HepG2 (cell line): ENCODE results near the gene SCIN. TPM values are rescaled to one million over a fixed set of nuclear protein-coding genes. Genes with fewer than 3 reads are reported as not detected.

Experiments
- ATAC-seq: fragments of 200-7000 bp; cut with Tn5 transposase; 3 replicates; pipeline ENCODE4 v1.9.1; 2020; ENCODE audit warnings: mild to moderate bottlenecking, moderate library complexity
- BruUV-seq: library from RNA; stranded (reverse); fragments of 400-500 nt; replicated peaks from 2 replicates; lab custom pipeline; 2021; lab: Mats Ljungman, UMichigan
- CTCF ChIA-PET: fragments of 300-600 bp; formaldehyde crosslinking; extraction: SDS; loops from one replicate; lab custom pipeline; 2021; ENCODE audit warnings: low total read pairs, inconsistent platforms, low intra/inter-chr PET ratio; lab: Yijun Ruan, JAX
- POLR2A ChIA-PET: fragments of 350-600 bp; sonication (Branson Sonifier 250); formaldehyde crosslinking; loops from one replicate; lab custom pipeline; 2020; ENCODE audit warnings: antibody characterized with exemption, inconsistent platforms; lab: Yijun Ruan, JAX
- DNase-seq: peaks from one replicate; pipeline ENCODE4 v3.0.0-alpha.2; 2015; ENCODE audit warnings: low spot score
- FAIRE-seq: peaks from 3 replicates; lab custom pipeline; 2011; peaks lifted over from hg19 to GRCh38; lab: Jason Lieb, UNC
- H2AFZ ChIP-seq: one replicate; pipeline ENCODE4 v1.6.1; 2011; ENCODE audit warnings: low read length, inconsistent platforms
- H3K27ac ChIP-seq: fragments of 300-600 bp; 3 replicates; pipeline ENCODE4 v1.8.0; 2011; ENCODE audit warnings: mixed run types, mild to moderate bottlenecking, mixed read lengths, low read length, inconsistent platforms; ENCODE audit not compliant: insufficient read depth; ENCODE audit errors: extremely low read length
- H3K27me3 ChIP-seq, 2 experiments: fragments of 200-600 bp in 1 of 2; 2 replicates in 1 of 2; 3 replicates in 1 of 2; pipeline versions ENCODE4 v1.6.0 to v1.8.0; 2011; ENCODE audit warnings: low read length in 2 of 2, mild to moderate bottlenecking in 2 of 2, moderate library complexity in 2 of 2, inconsistent platforms in 1 of 2; ENCODE audit not compliant: insufficient read depth in 2 of 2, control insufficient read depth in 1 of 2
- H3K36me3 ChIP-seq, 2 experiments: fragments of 200-600 bp in 1 of 2; replicated peaks in 1 of 2; 2 replicates in 1 of 2; 3 replicates in 1 of 2; pipeline versions ENCODE4 v1.5.1 to v1.8.0; 2011; ENCODE audit warnings: low read length in 2 of 2, inconsistent platforms in 1 of 2; ENCODE audit not compliant: insufficient read depth in 2 of 2, control insufficient read depth in 1 of 2
- H3K4me1 ChIP-seq: 2 replicates; pipeline ENCODE4 v1.5.1; 2012; ENCODE audit warnings: low read length, inconsistent platforms; ENCODE audit not compliant: insufficient read depth
- H3K4me2 ChIP-seq: 2 replicates; pipeline ENCODE4 v1.6.0; 2011; ENCODE audit warnings: low read depth, low read length, inconsistent platforms
- H3K4me3 ChIP-seq, 3 experiments: fragments of 200-600 bp in 1 of 3; sonication (generic), shearing (Covaris generic) in 1 of 3; replicated peaks in 1 of 3; 2 replicates each; pipeline ENCODE4 v1.5.1; 2011 to 2016; ENCODE audit warnings: low read length in 3 of 3, inconsistent platforms in 2 of 3, low read depth in 2 of 3, mild to moderate bottlenecking in 2 of 3, control low read depth in 1 of 3, mixed read lengths in 1 of 3; ENCODE audit not compliant: insufficient read depth in 1 of 3
- H3K79me2 ChIP-seq: one replicate; pipeline ENCODE4 v1.6.1; 2011; ENCODE audit warnings: low read length, inconsistent platforms; ENCODE audit not compliant: insufficient read depth
- H3K9ac ChIP-seq: 2 replicates; pipeline ENCODE4 v1.6.0; 2011; ENCODE audit warnings: mild to moderate bottlenecking, low read depth, low read length, inconsistent platforms; ENCODE audit not compliant: insufficient read depth
- H3K9me3 ChIP-seq: 2 replicates; pipeline ENCODE4 v1.5.1; 2012; ENCODE audit warnings: mild to moderate bottlenecking, low read length
- H4K20me1 ChIP-seq: 2 replicates; pipeline ENCODE4 v1.6.0; 2011; ENCODE audit warnings: inconsistent platforms, mild to moderate bottlenecking, low read length, moderate library complexity; ENCODE audit not compliant: insufficient read depth
- AGO1 ChIP-seq: fragments of 200-400 bp; formaldehyde crosslinking; IDR thresholded peaks from 2 replicates; pipeline ENCODE4 v1.6.1; 2017; ENCODE audit warnings: mild to moderate bottlenecking, low read depth, low read length, moderate library complexity; ENCODE audit not compliant: poor library complexity, severe bottlenecking
- DNMT1 ChIP-seq: sonication (generic); formaldehyde crosslinking; IDR thresholded peaks from 2 replicates; pipeline ENCODE4 v1.5.1; 2020; ENCODE audit warnings: mild to moderate bottlenecking, missing genetic modification reagents
- ETV6 ChIP-seq: sonication (generic); formaldehyde crosslinking; conservative IDR thresholded peaks from 2 replicates; pipeline ENCODE4 v1.4.0; 2020; ENCODE audit warnings: missing genetic modification reagents
- KLF6 ChIP-seq: IDR thresholded peaks from 2 replicates; pipeline ENCODE4 v1.8.0; 2016; ENCODE audit warnings: missing biosample characterization, missing genetic modification reagents
- MIXL1 ChIP-seq: IDR thresholded peaks from 2 replicates; pipeline ENCODE4 v1.6.1; 2016
- POGZ ChIP-seq: sonication (generic); formaldehyde crosslinking; IDR thresholded peaks from 2 replicates; pipeline ENCODE4 v1.4.0; 2020; ENCODE audit warnings: mild to moderate bottlenecking, missing genetic modification reagents
- RFX5 ChIP-seq: IDR thresholded peaks from 2 replicates; pipeline ENCODE4 v1.6.1; 2011; ENCODE audit warnings: low read depth, low read length, improper control_type of control experiment
- SKI ChIP-seq: fragments of 450-650 bp; IDR thresholded peaks from one replicate; pipeline ENCODE4 v1.6.1; 2018; ENCODE audit warnings: mild to moderate bottlenecking; ENCODE audit not compliant: partially characterized antibody
- ZNF317 ChIP-seq: sonication (generic); formaldehyde crosslinking; IDR thresholded peaks from 2 replicates; pipeline ENCODE4 v1.5.0; 2020; ENCODE audit warnings: mild to moderate bottlenecking, missing genetic modification reagents
- ZNF782 ChIP-seq: sonication (generic); formaldehyde crosslinking; IDR thresholded peaks from 2 replicates; pipeline ENCODE4 v1.4.0; 2020; ENCODE audit warnings: missing genetic modification reagents, mild to moderate bottlenecking, borderline replicate concordance
- WGBS: methylation state at CpG from one replicate; pipeline ENCODE4 v1.1.6; 2017; ENCODE audit warnings: low lambda C conversion rate; 5-methylcytosine and 5-hydroxymethylcytosine counted together
- in situ Hi-C: cut with HindIII; loops from 2 replicates; pipeline ENCODE4 v1.10.0; 2017; ENCODE audit warnings: low pct_unique_long_range_greater_than_20kb; ENCODE audit not compliant: extremely low pct_ligation_motif_present
- intact Hi-C: fragments of 100-400 bp; cut with micrococcal nuclease; formaldehyde crosslinking; loops from one replicate; pipeline ENCODE4 v1.10.0; 2022; ENCODE audit not compliant: unreplicated experiment
- polyA plus RNA-seq, 8 experiments: library from polyadenylated mRNA; depleted of rRNA in 3 of 8; stranded (reverse) in 7 of 8; unstranded in 1 of 8; fragments of >200 nt; fragmentation: Illumina TruSeq in 4 of 8; extraction: Trizol in 4 of 8; gene quantifications; 2 replicates each; pipeline versions ENCODE4 v1.2.1 to v1.2.3, GENCODE V29; 2011 to 2016; ENCODE audit warnings: low read depth in 4 of 8, missing spikeins in 1 of 8, mixed read lengths in 1 of 8; ENCODE audit not compliant: insufficient read depth in 1 of 8
- total RNA-seq, 5 experiments: library from RNA; depleted of rRNA; stranded (reverse); fragments of >200 nt; fragmentation: Illumina TruSeq; extraction: Trizol; gene quantifications; 2 replicates each; pipeline ENCODE4 v1.2.3, GENCODE V29; 2016; ENCODE audit warnings: low read depth in 1 of 5
- TF ChIP-seq, protein P1 (sequence below): sonication (generic); formaldehyde crosslinking; conservative IDR thresholded peaks from 2 replicates; pipeline ENCODE4 v1.8.0; 2022; ENCODE audit warnings: missing genetic modification reagents
- TF ChIP-seq, protein P2 (sequence below): sonication (generic); formaldehyde crosslinking; IDR thresholded peaks from 2 replicates; pipeline ENCODE4 v1.9.0; 2022; ENCODE audit warnings: missing genetic modification reagents, mild to moderate bottlenecking, borderline replicate concordance

Gene SCIN
- total and polyA plus RNA-seq, 2 of the 13 experiments (the other 11 are each of a cell fraction or from before 2014, with no cell fraction given): not detected

DNA sequence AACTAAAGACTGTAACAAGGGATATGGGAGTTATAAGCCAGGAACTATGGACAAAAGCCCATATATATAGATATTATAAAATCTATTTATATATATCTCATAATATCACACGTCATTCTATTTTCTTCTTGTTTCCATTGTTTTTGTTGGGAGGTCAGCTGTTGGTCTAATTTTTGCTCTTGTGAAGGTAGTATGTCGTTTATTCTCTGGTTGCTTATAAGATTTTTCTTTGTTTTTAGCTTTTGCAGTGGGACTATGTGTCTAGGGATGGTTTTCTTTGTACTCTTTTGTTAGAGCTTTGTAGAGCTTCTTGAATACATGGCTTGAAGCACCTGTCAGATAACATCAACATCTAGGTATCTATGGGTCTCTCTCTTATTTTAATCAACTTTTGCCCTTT lies 130.9 kb downstream of the SCIN start:
- in situ Hi-C loops: no loop called here
- CTCF ChIA-PET: no interaction called here
- FAIRE-seq: no peak

DNA sequence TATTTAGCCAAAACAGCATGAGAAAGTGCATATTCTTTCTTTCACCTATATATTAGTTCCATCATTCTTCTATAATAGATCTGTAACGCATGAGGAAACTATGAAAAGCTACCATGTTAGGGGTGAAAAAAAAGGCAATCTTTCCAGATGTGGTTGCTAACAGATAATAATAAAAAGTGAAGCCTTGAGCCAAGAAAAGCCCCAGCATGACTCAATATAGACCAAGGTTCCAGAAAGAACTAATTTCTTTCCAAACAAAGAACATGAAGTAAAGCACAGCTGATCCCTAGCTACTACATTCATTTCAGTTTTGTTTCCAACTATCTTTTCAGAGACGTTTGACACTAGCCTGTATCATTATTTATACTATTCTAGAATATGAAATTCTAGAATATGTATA lies 133.4 kb downstream of the SCIN start:
- TF ChIP-seq SKI: no peak
- TF ChIP-seq MIXL1 (CRISPR knock-in tag): no peak
- TF ChIP-seq KLF6 (CRISPR knock-in tag): no peak
- no peak for TF ChIP-seq ETV6 (CRISPR knock-in tag)
- TF ChIP-seq, protein P1, sequence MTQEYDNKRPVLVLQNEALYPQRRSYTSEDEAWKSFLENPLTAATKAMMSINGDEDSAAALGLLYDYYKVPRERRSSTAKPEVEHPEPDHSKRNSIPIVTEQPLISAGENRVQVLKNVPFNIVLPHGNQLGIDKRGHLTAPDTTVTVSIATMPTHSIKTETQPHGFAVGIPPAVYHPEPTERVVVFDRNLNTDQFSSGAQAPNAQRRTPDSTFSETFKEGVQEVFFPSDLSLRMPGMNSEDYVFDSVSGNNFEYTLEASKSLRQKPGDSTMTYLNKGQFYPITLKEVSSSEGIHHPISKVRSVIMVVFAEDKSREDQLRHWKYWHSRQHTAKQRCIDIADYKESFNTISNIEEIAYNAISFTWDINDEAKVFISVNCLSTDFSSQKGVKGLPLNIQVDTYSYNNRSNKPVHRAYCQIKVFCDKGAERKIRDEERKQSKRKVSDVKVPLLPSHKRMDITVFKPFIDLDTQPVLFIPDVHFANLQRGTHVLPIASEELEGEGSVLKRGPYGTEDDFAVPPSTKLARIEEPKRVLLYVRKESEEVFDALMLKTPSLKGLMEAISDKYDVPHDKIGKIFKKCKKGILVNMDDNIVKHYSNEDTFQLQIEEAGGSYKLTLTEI (CRISPR knock-in tag): no peak
- TF ChIP-seq ZNF782 (CRISPR knock-in tag): no peak
- TF ChIP-seq, protein P2, sequence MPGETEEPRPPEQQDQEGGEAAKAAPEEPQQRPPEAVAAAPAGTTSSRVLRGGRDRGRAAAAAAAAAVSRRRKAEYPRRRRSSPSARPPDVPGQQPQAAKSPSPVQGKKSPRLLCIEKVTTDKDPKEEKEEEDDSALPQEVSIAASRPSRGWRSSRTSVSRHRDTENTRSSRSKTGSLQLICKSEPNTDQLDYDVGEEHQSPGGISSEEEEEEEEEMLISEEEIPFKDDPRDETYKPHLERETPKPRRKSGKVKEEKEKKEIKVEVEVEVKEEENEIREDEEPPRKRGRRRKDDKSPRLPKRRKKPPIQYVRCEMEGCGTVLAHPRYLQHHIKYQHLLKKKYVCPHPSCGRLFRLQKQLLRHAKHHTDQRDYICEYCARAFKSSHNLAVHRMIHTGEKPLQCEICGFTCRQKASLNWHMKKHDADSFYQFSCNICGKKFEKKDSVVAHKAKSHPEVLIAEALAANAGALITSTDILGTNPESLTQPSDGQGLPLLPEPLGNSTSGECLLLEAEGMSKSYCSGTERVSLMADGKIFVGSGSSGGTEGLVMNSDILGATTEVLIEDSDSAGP: no peak
- no peak for TF ChIP-seq RFX5
- no peak for TF ChIP-seq AGO1
- TF ChIP-seq POGZ: no peak
- TF ChIP-seq, all 625 proteins: peak for 0
- Histone ChIP-seq H3K79me2 (no peaks in the 10 kb centered on the region), H2AFZ (no peak overlapping the region), H3K4me1 (no peaks in the 10 kb centered on the region), H4K20me1 (no peaks in the 10 kb centered on the region), H3K9ac (no peak overlapping the region), H3K9me3 (peaks cover 6% of the 10 kb centered on the region; the same call in 1 of the 2 replicates), H3K4me3 (no peak overlapping the region), H3K27ac (no peak overlapping the region), H3K36me3 (no peaks in the 10 kb centered on the region), H3K4me2 (no peak overlapping the region), H3K27me3 (no peaks in the 10 kb centered on the region; a peak in 1 of 5 replicates)
- ATAC-seq (no peak), FAIRE-seq (no peak), DNase-seq (no peak)
- no TSS peak for BruUV-seq
- WGBS: 92% methylated on average over 2 of the region's 2 CpGs
- ChIA-PET CTCF (no interaction called here), POLR2A (no interaction called here)
- intact Hi-C loops (no loop called here), in situ Hi-C loops (no loop called here)

More for the DNA sequence above, 130.9 kb downstream of the SCIN start:
- H3K9ac ChIP-seq: no peak overlapping the region
- no peak overlapping the region for H3K27ac ChIP-seq
- no peaks in the 10 kb centered on the region; a peak in 1 of 5 replicates for H3K27me3 ChIP-seq
- H3K36me3 ChIP-seq: no peaks in the 10 kb centered on the region
- H3K4me2 ChIP-seq: no peak overlapping the region
- peaks cover 6% of the 10 kb centered on the region; the same call in 1 of the 2 replicates for H3K9me3 ChIP-seq
- no peak for TF ChIP-seq DNMT1 (CRISPR knock-in tag)
- peak; percentile 97 for TF ChIP-seq ZNF317 (CRISPR knock-in tag)
- H2AFZ ChIP-seq: no peak overlapping the region
- POLR2A ChIA-PET: no interaction called here
- no peaks in the 10 kb centered on the region for H4K20me1 ChIP-seq
- intact Hi-C loops: no loop called here
- no peaks in the 10 kb centered on the region for H3K4me1 ChIP-seq
- ATAC-seq (no peak), DNase-seq (no peak)
- H3K79me2 ChIP-seq: no peaks in the 10 kb centered on the region
- H3K4me3 ChIP-seq: no peak overlapping the region
- no TSS peak for BruUV-seq
- 51% methylated on average over 2 of the region's 2 CpGs for WGBS
